ENCODE results near the gene NOCT.

- TF ChIP-seq CTCF (conservative IDR thresholded peaks at IDR 0.05; ENCODE audit: low read depth in 2 of 2) = no peak
- no peak for TF ChIP-seq JUNB (IDR thresholded peaks at IDR 0.05; ENCODE audit: unreplicated experiment)
- TF ChIP-seq POLR2AphosphoS5 (IDR thresholded peaks at IDR 0.05; ENCODE audit: low read depth) = no peak
- no peak for TF ChIP-seq EZH2 (IDR thresholded peaks at IDR 0.05; ENCODE audit: low read depth, unreplicated experiment)
- TF ChIP-seq EZH2phosphoT487 (IDR thresholded peaks at IDR 0.05; ENCODE audit: unreplicated experiment) = no peak
- TF ChIP-seq ETS1 (IDR thresholded peaks at IDR 0.05) = no peak
- no peak for TF ChIP-seq ZNF114 (CRISPR knock-in tag; IDR thresholded peaks at IDR 0.05)
- no peak for TF ChIP-seq REST (IDR thresholded peaks at IDR 0.05; ENCODE audit: unreplicated experiment)
- TF ChIP-seq NANOG (IDR thresholded peaks at IDR 0.05; ENCODE audit: borderline replicate concordance) = no peak
- no peak for TF ChIP-seq CREB1 (CRISPR knock-in tag; IDR thresholded peaks at IDR 0.05; ENCODE audit: low read depth)
These were observed 45.0 kb downstream of the NOCT start for GRCh38 chr4:139060591-139060990.
